Measurements from ENCODE around the gene PORCN. TPM values are rescaled to one million over a fixed set of nuclear protein-coding genes. Genes with fewer than 3 reads are reported as not detected.
"Not testable (repeated sequence)": the region's sequence is repeated elsewhere in the genome, so short reads cannot be mapped to it uniquely, and the experiment has no call there.

Gene PORCN
- total and polyA plus RNA-seq, 8 donors: 2.9 to 8.5 (median 3.8) TPM

DNA sequence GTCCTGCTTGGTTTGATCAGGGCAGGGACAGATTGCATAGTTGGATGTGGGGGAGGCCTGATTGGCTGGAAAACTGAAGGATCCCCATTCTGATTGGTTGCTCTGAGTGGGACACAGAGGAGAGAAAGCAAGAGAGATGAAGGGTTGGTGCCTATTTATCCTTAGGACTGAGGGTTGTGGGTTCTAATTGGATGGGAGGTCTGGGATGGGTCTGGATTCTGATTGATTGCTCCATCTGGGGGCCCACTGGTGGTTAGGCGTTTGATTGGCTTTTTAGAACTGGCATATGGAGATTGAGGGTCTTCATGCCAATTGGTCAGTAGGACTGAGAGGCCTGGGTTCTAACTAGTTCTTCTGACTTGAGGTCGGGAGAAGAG lies 12.2 kb downstream of the PORCN start:
- TF ChIP-seq, protein P1, sequence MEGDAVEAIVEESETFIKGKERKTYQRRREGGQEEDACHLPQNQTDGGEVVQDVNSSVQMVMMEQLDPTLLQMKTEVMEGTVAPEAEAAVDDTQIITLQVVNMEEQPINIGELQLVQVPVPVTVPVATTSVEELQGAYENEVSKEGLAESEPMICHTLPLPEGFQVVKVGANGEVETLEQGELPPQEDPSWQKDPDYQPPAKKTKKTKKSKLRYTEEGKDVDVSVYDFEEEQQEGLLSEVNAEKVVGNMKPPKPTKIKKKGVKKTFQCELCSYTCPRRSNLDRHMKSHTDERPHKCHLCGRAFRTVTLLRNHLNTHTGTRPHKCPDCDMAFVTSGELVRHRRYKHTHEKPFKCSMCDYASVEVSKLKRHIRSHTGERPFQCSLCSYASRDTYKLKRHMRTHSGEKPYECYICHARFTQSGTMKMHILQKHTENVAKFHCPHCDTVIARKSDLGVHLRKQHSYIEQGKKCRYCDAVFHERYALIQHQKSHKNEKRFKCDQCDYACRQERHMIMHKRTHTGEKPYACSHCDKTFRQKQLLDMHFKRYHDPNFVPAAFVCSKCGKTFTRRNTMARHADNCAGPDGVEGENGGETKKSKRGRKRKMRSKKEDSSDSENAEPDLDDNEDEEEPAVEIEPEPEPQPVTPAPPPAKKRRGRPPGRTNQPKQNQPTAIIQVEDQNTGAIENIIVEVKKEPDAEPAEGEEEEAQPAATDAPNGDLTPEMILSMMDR (IDR thresholded peaks at IDR 0.05): no peak
- Histone ChIP-seq H3K36me3 (no peaks in the 10 kb centered on the region), H3K27ac (peak overlapping the region in 1 of 4 donors; percentile 48), H3K4me1 (no peaks in the 10 kb centered on the region), H3K4me3 (peak overlapping the region in 2 of 4 donors; percentile 46 to 59), H3K9me3 (no peaks in the 10 kb centered on the region), H3K27me3 (peaks cover 0 to 3% (median 0%) of the 10 kb centered on the region in 4 donors)
- no peak for DNase-seq
- intact Hi-C loops (cut with DNase I): no loop called here
- 36 to 39% methylated on average over 2 of the region's 2 CpGs for WGBS, 2 donors
- ATAC-seq: no peak
- no peak for FAIRE-seq

DNA sequence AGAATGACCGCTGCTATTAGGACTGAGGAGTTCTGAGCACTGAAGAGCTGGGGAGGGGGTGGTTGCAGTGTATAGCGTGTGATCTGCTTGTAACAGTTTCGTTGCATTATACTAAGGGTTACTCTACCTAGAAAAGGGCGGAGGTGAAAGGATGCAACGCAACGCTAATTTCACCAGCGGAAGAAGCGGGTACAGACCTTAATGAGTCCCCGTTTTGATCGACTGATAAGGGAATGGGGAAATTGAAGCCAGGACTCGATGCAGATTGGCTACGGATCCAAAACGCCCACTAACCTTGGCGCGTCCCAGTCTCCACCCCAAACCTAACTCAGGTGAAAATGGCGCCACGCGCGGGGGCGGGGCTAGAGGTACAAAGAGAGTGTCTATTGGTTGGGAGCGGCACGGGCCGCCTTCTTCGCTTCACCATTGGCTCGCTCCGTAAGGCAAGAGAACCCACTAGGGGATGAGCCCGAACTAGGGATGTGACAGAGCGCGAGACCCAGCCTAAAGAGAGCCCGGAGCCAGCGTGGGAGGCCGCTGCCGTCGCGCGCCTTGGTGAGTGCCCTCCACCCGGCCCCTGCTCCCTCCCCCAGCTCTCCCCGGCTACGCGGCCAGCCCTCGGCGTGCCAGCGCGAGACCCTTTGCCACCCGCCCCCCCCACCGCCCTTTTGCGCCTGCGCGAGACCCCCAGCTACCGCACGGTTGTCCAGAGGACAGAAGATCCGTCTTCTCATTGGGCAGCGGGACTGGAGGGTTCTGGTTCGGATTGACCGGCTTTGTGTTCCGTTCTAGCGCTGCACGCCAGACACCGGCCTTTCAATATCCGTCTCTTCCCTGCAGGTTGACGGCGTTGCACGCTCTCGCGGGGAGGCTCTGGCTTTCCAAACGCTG lies 12.8 kb downstream of the PORCN start, which contains the start of gene EBP:
Gene EBP (plus strand): TSS at position 456 of the 891 bp plus-strand sequence. CDS start 1,964 bp downstream, outside the sequence.
- intact Hi-C loops (cut with DNase I): no loop called here
- peak; percentile 99 for ATAC-seq
- Histone ChIP-seq H3K27me3 (peaks cover 0 to 3% (median 0%) of the 10 kb centered on the region in 4 donors), H3K36me3 (no peaks in the 10 kb centered on the region), H3K27ac (peak within 1 kb of the TSS in 3 of 4 donors; percentile 36 to 57 (median 48)), H3K4me1 (no peaks in the 10 kb centered on the region), H3K4me3 (peak within 1 kb of the TSS; percentile 19 to 59 (median 44)), H3K9me3 (no peaks in the 10 kb centered on the region)
- 1 to 29% methylated on average over 62 to 66 of the region's 66 CpGs for WGBS, 2 donors
- FAIRE-seq: no peak
- peak; percentile 87 to 95 (median 92) for DNase-seq
- TF ChIP-seq, protein P1 (IDR thresholded peaks at IDR 0.05): no peak

DNA sequence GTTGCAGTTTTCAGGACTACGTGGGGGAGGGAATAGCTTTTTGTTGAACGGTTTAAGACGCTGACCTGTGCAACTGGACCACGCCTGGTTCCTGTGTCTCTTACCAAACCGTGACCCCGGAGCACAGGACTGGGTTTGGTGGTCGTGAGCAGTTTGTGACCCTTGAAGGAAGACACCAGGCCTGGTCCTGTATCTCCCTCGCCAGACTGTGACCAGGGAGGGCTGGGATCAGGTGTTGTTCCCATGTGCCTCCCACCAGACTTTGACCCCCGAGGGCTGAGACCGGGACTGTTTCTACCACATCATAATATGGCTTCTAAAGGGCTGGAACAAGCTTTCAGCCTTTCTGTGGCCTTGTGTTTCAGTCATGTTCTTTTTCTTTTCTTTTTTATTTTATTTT lies 13.5 kb downstream of the PORCN start:
- ATAC-seq (peak in 3 of 4 donors; percentile 3 to 4 (median 3)), DNase-seq (no peak), FAIRE-seq (no peak)
- intact Hi-C loops (cut with DNase I): no loop called here
- peak overlapping the region; percentile 19 to 59 (median 44) for H3K4me3 ChIP-seq
- no peaks in the 10 kb centered on the region for H3K9me3 ChIP-seq
- H3K4me1 ChIP-seq: no peaks in the 10 kb centered on the region
- H3K27ac ChIP-seq: peak overlapping the region in 3 of 4 donors; percentile 8 to 48 (median 36)
- TF ChIP-seq, protein P1 (IDR thresholded peaks at IDR 0.05): no peak
- 4 to 43% methylated on average over 10 of the region's 10 CpGs for WGBS, 2 donors
- peaks cover 0 to 3% (median 0%) of the 10 kb centered on the region in 4 donors for H3K27me3 ChIP-seq
- no peaks in the 10 kb centered on the region for H3K36me3 ChIP-seq

DNA sequence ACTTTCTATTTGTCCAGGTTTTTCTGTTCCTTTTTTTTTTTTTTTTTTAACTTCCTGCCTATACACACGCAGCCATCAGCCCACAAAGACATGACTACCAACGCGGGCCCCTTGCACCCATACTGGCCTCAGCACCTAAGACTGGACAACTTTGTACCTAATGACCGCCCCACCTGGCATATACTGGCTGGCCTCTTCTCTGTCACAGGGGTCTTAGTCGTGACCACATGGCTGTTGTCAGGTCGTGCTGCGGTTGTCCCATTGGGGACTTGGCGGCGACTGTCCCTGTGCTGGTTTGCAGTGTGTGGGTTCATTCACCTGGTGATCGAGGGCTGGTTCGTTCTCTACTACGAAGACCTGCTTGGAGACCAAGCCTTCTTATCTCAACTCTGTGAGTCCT lies 14.9 kb downstream of the PORCN start:
- FAIRE-seq: no peak
- intact Hi-C loops (cut with DNase I): no loop called here
- no peak overlapping the region for H3K4me3 ChIP-seq
- H3K9me3 ChIP-seq: no peaks in the 10 kb centered on the region
- no peak for ATAC-seq
- WGBS, 2 donors: 86 to 87% methylated on average over 12 of the region's 12 CpGs
- no peaks in the 10 kb centered on the region for H3K4me1 ChIP-seq
- TF ChIP-seq, protein P1 (IDR thresholded peaks at IDR 0.05): no peak
- H3K27ac ChIP-seq: no peak overlapping the region
- no peaks in the 10 kb centered on the region for H3K36me3 ChIP-seq
- DNase-seq: no peak
- H3K27me3 ChIP-seq: peaks cover 0 to 3% (median 0%) of the 10 kb centered on the region in 4 donors

DNA sequence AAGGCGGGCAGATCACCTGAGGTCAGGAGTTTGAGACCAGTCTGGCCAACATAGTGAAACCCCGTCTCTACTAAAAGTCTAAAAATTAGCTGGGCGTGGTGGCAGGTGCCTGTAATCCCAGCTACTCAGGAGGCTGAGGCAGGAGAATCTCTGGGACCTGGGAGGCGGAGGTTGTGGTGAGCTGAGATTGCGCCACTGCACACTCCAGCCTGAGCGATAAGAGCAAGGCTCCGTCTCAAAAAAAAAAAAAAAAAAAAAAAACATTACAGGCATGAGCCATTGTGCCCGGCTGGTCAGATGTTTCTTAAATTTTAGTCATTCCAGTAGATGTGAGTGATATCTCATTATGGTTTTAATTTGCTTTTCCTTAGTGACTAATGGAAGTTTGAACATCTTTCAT lies 17.1 kb downstream of the PORCN start:
- H3K9me3 ChIP-seq; H3K27ac ChIP-seq; H3K27me3 ChIP-seq; H3K36me3 ChIP-seq; intact Hi-C loops (cut with DNase I); ATAC-seq; FAIRE-seq; DNase-seq; H3K4me3 ChIP-seq; H3K4me1 ChIP-seq: not testable (repeated sequence)
- WGBS, 2 donors: 88 to 95% methylated on average over 8 of the region's 8 CpGs
